ENCODE data around the gene SERPINC1. TPM values are rescaled to one million over a fixed set of nuclear protein-coding genes. Genes with fewer than 3 reads are reported as not detected.

Gene SERPINC1
- total RNA-seq (2011; cell fraction: chromatin; rRNA removed; ENCODE audit: low replicate concordance), result 0.30 TPM in 1 of 2 replicates, not detected in the other
- 0.33 and 0.39 TPM in 2 replicates for total RNA-seq (2011; cell fraction: nucleolus; rRNA removed)
- total RNA-seq (2011; cell fraction: nucleoplasm; rRNA removed), result 0.59 TPM in 1 of 2 replicates, not detected in the other
- total RNA-seq (2014; rRNA removed), result 0.20 and 0.50 TPM in 2 replicates
- 0.25 and 0.38 TPM in 2 replicates for total RNA-seq (2014; rRNA removed; fragmentation: Illumina TruSeq; extraction: Trizol)
- total RNA-seq (2015; rRNA removed; fragmentation: Illumina TruSeq; extraction: Trizol), result 1.2 and 1.6 TPM in 2 replicates
- 0.62 and 1.1 TPM in 2 replicates for total RNA-seq (2021)
- 0.07 and 0.45 TPM in 2 replicates for polyA plus RNA-seq (2011; rRNA removed)
- polyA plus RNA-seq (2011; cell fraction: cytosol; rRNA removed), result 0.10 TPM in 1 of 2 replicates, not detected in the other
- 0.21 and 0.49 TPM in 2 replicates for polyA plus RNA-seq (2011; cell fraction: nucleus; rRNA removed)
- polyA plus RNA-seq (2012), result 0.35 and 27.1 TPM in 2 replicates
- 0.58 and 0.77 TPM in 2 replicates for polyA plus RNA-seq (2014; fragmentation: Illumina TruSeq; extraction: Trizol)
- polyA plus RNA-seq (2014; fragmentation: Nextera tagmentation; extraction: Ambion mirVana), result under 1 TPM; 0.35 to 0.67 TPM
- 0.50 TPM in 1 of 2 replicates, not detected in the other for polyA plus RNA-seq (2014; rRNA removed)
- polyA minus RNA-seq (2011; rRNA and poly(A)+ RNA removed), result 0.11 and 0.33 TPM in 2 replicates
- not detected in 2 replicates for polyA minus RNA-seq (2011; cell fraction: cytosol; rRNA and poly(A)+ RNA removed)
- 0.33 TPM in 1 of 2 replicates, not detected in the other for polyA minus RNA-seq (2011; cell fraction: nucleus; rRNA and poly(A)+ RNA removed)
- percentile 25 among the genes with signal in this experiment for Bru-seq, nascent RNA
- percentile 47 among the genes with signal in this experiment for BruChase-seq, experiment 1, labeled RNA remaining after a 2-hour chase
- percentile 51 among the genes with signal in this experiment for BruChase-seq, experiment 2, labeled RNA remaining after a 6-hour chase
- long read RNA-seq, experiment 1, partial matches to known transcripts, result 3 of 3 reads
- long read RNA-seq, experiment 1, other reads (novel, unspliced or antisense), result 0 of 3 reads
- long read RNA-seq, experiment 2, result 0 reads
- long read RNA-seq, experiment 3, result 0 reads

DNA sequence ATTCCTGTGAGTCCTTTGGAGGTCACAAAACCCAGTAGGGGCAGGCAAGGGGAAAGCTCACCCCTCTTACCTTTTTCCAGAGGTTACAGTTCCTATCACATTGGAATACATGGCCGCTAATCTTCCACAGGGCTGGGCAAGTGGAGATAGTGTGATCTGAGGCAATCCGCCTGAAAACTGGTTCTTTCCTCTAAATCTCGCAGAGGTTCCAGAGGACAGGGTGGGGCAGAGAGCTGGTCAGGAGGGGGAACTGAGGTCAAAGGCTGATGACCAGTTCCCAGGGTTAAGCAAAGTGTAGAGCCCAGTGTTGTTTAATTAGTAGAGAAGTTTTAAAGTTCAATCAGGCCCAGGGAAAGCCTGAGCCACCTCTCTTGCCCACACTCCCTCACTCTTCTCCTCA is at the start of gene SERPINC1:
Gene SERPINC1 (minus strand): TSS at position 179 of the 400 bp plus-strand sequence. CDS start 68 bp downstream, at position 111.
- Histone ChIP-seq H3K4me2 (ENCODE audit: insufficient read depth, low read length) (no peak within 1 kb of the TSS; the same call in 1 of the 2 replicates), H3K9me3 (replicated peaks; ENCODE audit: control insufficient read depth, insufficient read depth, low read depth, low read length) (no peaks in the 10 kb centered on the region), H2AFZ (ENCODE audit: low read depth, low read length) (peak within 1 kb of the TSS; percentile 23), H3K9ac (ENCODE audit: insufficient read depth in 1 of 2, low read depth in 2 of 2, low read length in 2 of 2) (peak within 1 kb of the TSS in 1 of 2 experiments; percentile 41; a peak in 1 of 4 replicates), H3K27me3 (ENCODE audit: control insufficient read depth in 2 of 2, insufficient read depth in 2 of 2, low read length in 2 of 2) (0 out of 5 replicates have a peak, but pooled peaks cover 0 to under 1% of the 10 kb centered on the region in 2 experiments), H3K9me1 (ENCODE audit: control insufficient read depth, insufficient read depth, low read length) (no peaks in the 10 kb centered on the region), H3K4me1 (replicated peaks in 1 of 2; ENCODE audit: control insufficient read depth in 2 of 2, insufficient read depth in 2 of 2, low read length in 2 of 2) (peaks cover 4 to 20% of the 10 kb centered on the region in 2 experiments; a peak in 4 of 5 replicates), H3K4me3 (no peak within 1 kb of the TSS), H4K20me1 (replicated peaks; ENCODE audit: control insufficient read depth, insufficient read depth, low read length) (no peaks in the 10 kb centered on the region), H3K36me3 (ENCODE audit: control insufficient read depth, insufficient read depth, low read length) (no peaks in the 10 kb centered on the region), H3K27ac (ENCODE audit: extremely low read depth, low read depth, low read length) (no peak within 1 kb of the TSS), H3K79me2 (ENCODE audit: control insufficient read depth, insufficient read depth, low read length) (no peaks in the 10 kb centered on the region)
- POLR2A ChIA-PET, result interaction anchor here (0.7 to 4.0 kb wide), 5 partner anchors 28 to 367 kb away, joined by 3 to 16 read pairs (median 3); partner anchors contain the start of genes GAS5 and ZBTB37
- no TSS peak for BruUV-seq (replicated peaks)
- WGBS (ENCODE audit: insufficient coverage, low coverage, missing lambda C conversion rate), result 9% methylated on average over 3 of the region's 3 CpGs
- FAIRE-seq, result no peak
- intact Hi-C loops (cut with micrococcal nuclease), result no loop called here
- CTCF ChIA-PET (ENCODE audit: low intra/inter-chr PET ratio), result no interaction called here
- ATAC-seq, result peak; percentile 78
- in situ Hi-C loops (cut with MboI), result no loop called here
- peak in 1 of 4 experiments; percentile 36 for DNase-seq (ENCODE audit: extremely low read depth in 1 of 4, low spot score in 3 of 4)
- TF ChIP-seq SMARCA4 (IDR thresholded peaks at IDR 0.05) (no peak), LEF1 (IDR thresholded peaks at IDR 0.05) (no peak), BCL6 (CRISPR knock-in tag; IDR thresholded peaks at IDR 0.05) (no peak), PML (IDR thresholded peaks at IDR 0.05; ENCODE audit: low read length) (no peak), CHD2 (IDR thresholded peaks at IDR 0.05; ENCODE audit: low read depth, low read length) (peak; percentile 41; the same call in 1 of the 2 replicates), REST (IDR thresholded peaks at IDR 0.05; ENCODE audit: borderline replicate concordance) (0 out of 2 replicates have a peak, but pooled peaks have one; percentile 22), REST (CRISPR knock-in tag; IDR thresholded peaks at IDR 0.05; ENCODE audit: low read depth) (no peak), ERF (CRISPR knock-in tag; IDR thresholded peaks at IDR 0.05) (no peak), NONO (IDR thresholded peaks at IDR 0.05; ENCODE audit: low read depth in 2 of 2, low read length in 1 of 2) (no peak), KDM1A (IDR thresholded peaks at IDR 0.05) (no peak), CBFA2T3 (IDR thresholded peaks at IDR 0.05) (peak; percentile 34)
- TF ChIP-seq, protein P1, sequence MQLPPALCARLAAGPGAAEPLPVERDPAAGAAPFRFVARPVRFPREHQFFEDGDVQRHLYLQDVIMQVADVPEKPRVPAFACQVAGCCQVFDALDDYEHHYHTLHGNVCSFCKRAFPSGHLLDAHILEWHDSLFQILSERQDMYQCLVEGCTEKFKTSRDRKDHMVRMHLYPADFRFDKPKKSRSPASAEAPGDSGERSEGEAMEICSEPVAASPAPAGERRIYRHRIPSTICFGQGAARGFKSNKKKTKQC (CRISPR knock-in tag; IDR thresholded peaks at IDR 0.05), result no peak

Measured in K562 (cell line).